T-helper 2 cell (primary cell): ENCODE data around the gene ACSL1.

Experiments
- DNase-seq, 5 experiments: peaks; one replicate each; pipeline versions ENCODE4 v3.0.0 to v3.0.0-alpha.2; 2012 to 2022

The ACSL1 gene

GRCh38 chr4:184838249-184839074 lies 12.7 kb upstream of the ACSL1 start:
- no peak for DNase-seq

GRCh38 chr4:184836613-184837012 lies 10.8 kb upstream of the ACSL1 start:
- DNase-seq, result no peak

GRCh38 chr4:184833046-184833838 lies 7.5 kb upstream of the ACSL1 start:
- DNase-seq, result no peak

DNA sequence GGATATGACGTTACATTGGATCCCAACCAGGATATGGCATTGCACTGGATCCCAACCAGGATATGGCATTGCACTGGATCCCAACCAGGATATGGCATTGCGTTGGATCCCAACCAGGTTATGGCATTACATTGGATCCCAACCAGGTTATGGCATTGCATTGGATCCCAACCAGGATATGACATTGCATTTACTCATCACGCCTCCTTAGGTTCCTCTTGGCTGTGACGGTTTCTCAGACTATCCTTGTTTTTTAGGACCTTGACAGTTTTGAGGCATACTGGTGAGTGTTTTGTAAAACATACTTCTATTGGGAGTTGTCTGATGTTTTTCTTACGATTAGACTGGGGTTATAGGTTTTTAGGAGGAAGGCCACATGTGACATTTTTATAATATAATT lies 5.4 kb upstream of the ACSL1 start:
- DNase-seq, result no peak

- DNase-seq, result peak in 1 of 5 experiments; percentile 47
Observed at GRCh38 chr4:184826691-184827270, 1.0 kb upstream of the ACSL1 start.

DNA sequence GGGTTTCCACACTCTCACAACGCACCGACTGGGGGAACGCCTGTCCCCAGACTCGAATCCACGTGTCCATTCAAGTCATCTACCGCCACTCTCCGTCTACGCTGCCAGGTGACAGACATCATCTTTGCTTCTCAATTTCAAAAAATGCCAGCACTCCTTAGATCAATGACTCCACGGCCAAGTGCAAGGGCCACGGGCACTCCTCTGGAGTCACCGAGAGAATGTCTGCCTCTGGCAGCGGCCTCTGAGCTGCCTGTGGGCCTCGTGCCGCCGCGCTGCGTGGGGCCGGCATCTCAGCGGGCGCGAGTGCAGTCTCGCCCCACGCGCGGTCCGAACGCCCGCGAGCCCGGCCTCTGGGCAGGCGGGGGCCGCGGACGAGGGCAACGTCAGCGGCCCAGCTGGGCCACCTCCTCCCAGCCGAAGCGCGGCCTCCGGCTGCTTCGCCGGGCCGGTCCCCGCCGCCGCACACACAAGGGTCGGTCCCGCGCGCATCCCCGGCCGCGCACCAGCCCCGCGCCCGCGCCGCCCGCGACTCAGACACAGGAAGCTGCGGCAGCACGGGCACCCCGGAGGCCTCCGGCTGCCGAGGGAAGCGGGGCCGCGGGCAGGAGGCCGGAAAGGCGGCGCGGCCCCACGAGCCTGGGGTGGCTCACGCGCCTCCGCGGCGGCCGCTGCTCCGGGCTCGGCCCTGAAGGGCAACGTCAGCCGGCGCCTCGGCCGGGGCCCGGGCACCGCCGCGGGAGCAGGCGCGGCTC lies 450 bp downstream of the ACSL1 start:
- peak; percentile 21 to 74 (median 34) for DNase-seq

DNA sequence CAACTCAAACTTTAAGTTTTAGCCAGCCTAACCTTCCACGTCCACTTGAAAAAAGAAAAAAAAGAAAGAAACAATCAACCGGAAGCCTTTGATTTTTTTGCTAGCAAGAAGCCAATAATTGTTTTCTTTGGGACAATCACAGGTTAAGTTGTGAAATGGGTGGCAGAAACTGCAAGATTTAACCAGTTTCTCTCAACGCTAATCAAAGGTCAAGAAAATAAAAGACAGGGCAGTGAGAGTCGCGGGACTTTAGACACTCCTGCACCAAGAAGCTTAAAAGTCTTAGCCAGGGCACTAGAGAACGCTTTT lies 1.0 kb downstream of the ACSL1 start:
- no peak for DNase-seq

- DNase-seq, result peak in 1 of 5 experiments; percentile 55
Observed at GRCh38 chr4:184824081-184824775, 1.5 kb downstream of the ACSL1 start.

GRCh38 chr4:184823014-184823413 lies 2.8 kb downstream of the ACSL1 start:
- no peak for DNase-seq

- no peak for DNase-seq
Observed at GRCh38 chr4:184822356-184822755, 3.4 kb downstream of the ACSL1 start.

DNA sequence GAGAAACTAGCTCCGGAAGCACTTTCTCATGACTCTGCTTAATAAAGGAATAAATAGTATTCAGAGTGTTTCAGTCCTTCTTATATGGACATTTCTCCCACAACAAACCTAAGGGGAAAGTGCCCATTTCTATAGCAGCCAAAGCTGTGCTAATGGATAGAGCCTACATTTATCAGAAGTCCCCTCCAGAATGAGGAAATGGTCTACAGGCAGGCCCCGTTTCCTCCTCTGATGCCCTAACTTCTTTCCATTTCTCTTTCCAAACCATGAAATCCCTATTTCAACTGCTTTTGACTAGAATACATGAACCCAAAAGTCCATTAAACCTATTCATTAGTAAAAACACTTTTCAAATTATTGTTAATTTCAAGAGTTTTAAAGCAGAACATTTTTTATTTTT lies 4.5 kb downstream of the ACSL1 start:
- DNase-seq, result no peak

DNA sequence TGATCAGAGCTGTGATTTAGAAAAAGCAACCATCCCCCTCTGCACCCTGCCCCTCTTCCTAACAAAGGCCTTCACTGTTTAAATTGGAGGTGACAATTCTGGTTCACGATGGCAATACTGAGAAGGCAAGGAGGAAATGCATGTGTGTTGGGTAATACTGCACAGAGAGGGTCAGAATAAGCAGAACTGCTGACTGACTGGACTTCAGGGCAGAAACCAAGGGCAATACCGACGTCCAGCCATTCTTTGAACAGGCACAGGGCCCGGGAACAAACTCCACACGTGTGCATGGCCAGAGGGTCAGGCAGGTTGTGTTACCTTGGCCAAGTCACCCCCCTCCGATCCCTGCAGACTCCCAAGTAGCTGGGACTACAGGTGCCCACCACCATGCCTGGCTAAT lies 6.0 kb downstream of the ACSL1 start:
- no peak for DNase-seq

DNA sequence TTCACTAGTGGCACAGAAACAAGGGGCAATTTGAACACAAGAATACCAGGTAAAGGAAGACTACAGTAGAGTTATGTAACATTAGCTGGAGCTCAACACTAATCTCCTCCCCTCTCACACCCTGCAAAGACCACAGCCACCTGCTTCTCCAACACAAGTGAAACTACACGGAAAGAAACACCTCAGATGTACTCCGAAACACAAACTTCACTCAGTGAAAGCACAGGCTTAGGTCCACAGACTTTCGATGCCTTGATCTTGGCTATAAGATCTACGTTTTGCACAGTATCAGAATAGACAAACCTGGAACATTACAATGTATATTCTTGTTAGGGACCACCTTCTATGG lies 7.6 kb downstream of the ACSL1 start:
- no peak for DNase-seq

DNA sequence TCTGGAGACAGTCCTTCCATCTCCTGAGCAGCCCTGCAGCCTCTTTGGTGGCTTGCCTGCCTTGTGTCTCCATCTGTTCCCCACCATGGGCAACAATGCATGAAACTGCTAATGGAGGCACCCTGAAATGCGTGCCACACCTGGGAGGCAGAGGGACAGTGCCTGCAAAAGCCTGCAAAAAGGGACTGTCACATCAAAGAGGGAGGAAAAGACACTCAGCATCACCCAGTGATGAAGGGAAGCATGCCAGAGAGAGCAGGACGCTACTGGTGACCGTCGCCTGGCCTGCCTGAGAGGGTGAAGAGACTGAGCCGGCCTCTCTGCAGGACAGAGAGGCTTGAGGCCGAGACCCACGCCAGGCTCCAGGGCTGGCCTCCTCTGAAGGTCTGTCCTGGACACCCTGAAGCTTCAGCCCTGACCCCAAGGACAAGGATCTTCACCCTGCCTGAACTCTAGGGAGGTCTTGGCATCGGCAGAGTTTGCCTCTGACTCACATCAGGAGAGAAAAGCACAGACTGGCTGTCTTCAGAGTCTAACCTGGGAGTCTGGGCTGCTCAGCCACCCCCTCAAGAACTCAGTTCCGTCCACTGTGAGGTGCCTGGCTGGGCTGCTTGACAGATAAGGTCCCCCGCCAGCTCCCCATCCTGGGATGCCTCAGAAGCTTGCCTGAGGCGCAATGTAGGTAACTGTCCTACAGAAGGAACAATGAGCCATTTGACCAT lies 8.1 kb downstream of the ACSL1 start:
- DNase-seq, result no peak

DNA sequence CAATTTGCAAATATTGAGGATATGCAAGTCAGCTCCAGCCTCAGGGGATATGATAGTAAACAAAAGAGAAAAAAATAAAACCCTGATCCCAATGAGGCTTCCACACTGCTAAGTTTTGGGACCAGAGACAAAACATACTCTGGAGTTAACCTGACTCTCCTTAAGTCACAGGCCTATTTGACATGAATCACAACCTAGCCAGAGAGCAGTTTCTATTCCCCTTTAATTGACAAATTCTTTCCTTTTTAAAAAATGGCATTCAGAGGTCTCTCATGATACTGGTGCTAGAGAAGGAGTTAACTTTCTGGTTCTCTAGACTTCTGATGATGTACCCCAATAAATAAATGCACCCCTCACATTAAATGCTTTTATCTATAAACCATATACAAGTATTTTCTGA lies 8.8 kb downstream of the ACSL1 start:
- no peak for DNase-seq

- DNase-seq, result peak in 1 of 5 experiments; percentile 36
Observed at GRCh38 chr4:184815046-184815877, 10.5 kb downstream of the ACSL1 start.

DNA sequence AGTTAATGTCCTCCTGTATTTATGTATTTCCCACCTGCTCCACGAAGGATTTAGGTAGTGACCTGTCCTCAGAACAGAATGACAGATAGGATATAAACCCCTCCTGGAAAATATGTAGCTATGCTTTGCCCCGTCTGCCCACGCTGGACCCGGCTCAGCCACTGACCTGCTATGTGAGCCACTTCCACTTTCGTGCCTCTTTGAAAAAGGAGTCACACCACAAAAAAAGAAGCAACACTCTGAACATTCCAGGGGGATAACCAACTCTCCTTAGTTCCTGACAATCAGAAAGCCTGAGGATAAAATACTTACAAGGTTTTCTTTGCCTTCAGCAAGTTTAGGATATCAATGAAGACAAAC lies 11.1 kb downstream of the ACSL1 start:
- no peak for DNase-seq

- no peak for DNase-seq
Observed at GRCh38 chr4:184812651-184813181, 13.1 kb downstream of the ACSL1 start.

DNA sequence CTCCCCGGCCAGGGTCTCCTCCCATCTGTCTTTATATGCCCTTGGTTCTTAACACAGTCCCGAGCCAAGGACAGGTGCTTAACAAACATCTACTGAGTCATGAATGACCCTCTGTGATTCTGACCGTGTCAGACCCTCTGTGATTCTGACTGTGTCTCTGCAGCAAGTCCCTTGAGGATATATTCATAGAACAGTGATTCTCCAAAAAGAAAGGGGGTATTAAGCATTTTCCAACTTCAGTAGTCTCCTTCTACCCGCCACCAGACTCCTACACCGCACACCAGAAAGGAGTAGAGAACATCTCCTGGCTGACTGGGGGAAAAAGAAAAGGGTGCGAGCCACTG lies 13.6 kb downstream of the ACSL1 start:
- DNase-seq, result no peak

GRCh38 chr4:184811526-184812198 lies 14.1 kb downstream of the ACSL1 start:
- DNase-seq, result no peak
